Caco-2 (cell line): ENCODE data around the gene ALK. TPM values are rescaled to one million over a fixed set of nuclear protein-coding genes. Genes with fewer than 3 reads are reported as not detected.

ENCODE experiments used
- BruUV-seq: library from RNA; stranded (reverse); fragments of 400-500 nt; replicated peaks from 2 replicates; lab custom pipeline; 2021; lab: Mats Ljungman, UMichigan
- CTCF ChIA-PET: fragments of 300-600 bp; sonication (Branson Sonifier 250); formaldehyde crosslinking; loops from one replicate; lab custom pipeline; 2022; ENCODE audit warnings: antibody characterized with exemption; lab: Charles Lee
- POLR2A ChIA-PET: fragments of 300-600 bp; sonication (Branson Sonifier 250); formaldehyde crosslinking; loops from one replicate; lab custom pipeline; 2022; ENCODE audit warnings: antibody characterized with exemption; lab: Charles Lee
- DNase-seq, 2 experiments: peaks; one replicate each; pipeline versions ENCODE4 v3.0.0 to v3.0.0-alpha.2; 2020 to 2022
- H3K27me3 ChIP-seq: replicated peaks from 2 replicates; pipeline ENCODE4 v1.6.0; 2011; ENCODE audit warnings: low read length; ENCODE audit not compliant: control insufficient read depth, insufficient read depth
- H3K36me3 ChIP-seq: 2 replicates; pipeline ENCODE4 v1.5.1; 2011; ENCODE audit warnings: low read length; ENCODE audit not compliant: control insufficient read depth, insufficient read depth
- H3K4me1 ChIP-seq: fragments of 250-450 bp; sonication (Bioruptor Pico); 2 replicates; pipeline ENCODE4 v1.5.1; 2020; ENCODE audit warnings: mild to moderate bottlenecking
- H3K4me3 ChIP-seq: 2 replicates; pipeline ENCODE4 v1.5.1; 2011; ENCODE audit warnings: low read depth, mild to moderate bottlenecking, control low read depth, low read length
- H3K9me3 ChIP-seq: fragments of 250-450 bp; sonication (Bioruptor Pico); 2 replicates; pipeline ENCODE4 v1.5.1; 2020; ENCODE audit warnings: mild to moderate bottlenecking, moderate library complexity
- H3K27ac Mint-ChIP-seq: one replicate; pipeline ENCODE4 v1.8.0; 2022; ENCODE audit warnings: mixed read lengths; ENCODE audit not compliant: unreplicated experiment
- H3K27me3 Mint-ChIP-seq: one replicate; pipeline ENCODE4 v1.8.0; 2022; ENCODE audit warnings: mixed read lengths; ENCODE audit not compliant: insufficient read depth, unreplicated experiment
- H3K36me3 Mint-ChIP-seq: one replicate; pipeline ENCODE4 v1.8.0; 2022; ENCODE audit warnings: mild to moderate bottlenecking, mixed read lengths; ENCODE audit not compliant: insufficient read depth, unreplicated experiment
- H3K4me1 Mint-ChIP-seq: one replicate; pipeline ENCODE4 v1.8.0; 2022; ENCODE audit warnings: low read depth, mixed read lengths; ENCODE audit not compliant: unreplicated experiment
- H3K4me3 Mint-ChIP-seq: one replicate; pipeline ENCODE4 v1.8.0; 2022; ENCODE audit warnings: mild to moderate bottlenecking, moderate library complexity, mixed read lengths; ENCODE audit not compliant: unreplicated experiment
- H3K9me3 Mint-ChIP-seq: one replicate; pipeline ENCODE4 v1.8.0; 2022; ENCODE audit warnings: mixed read lengths; ENCODE audit not compliant: unreplicated experiment
- CTCF ChIP-seq, 2 experiments: fragments of 200-600 bp in 1 of 2; IDR thresholded peaks; 1 replicate in 1 of 2; 2 replicates in 1 of 2; pipeline versions ENCODE4 v1.5.1 to v1.8.0; 2011 to 2022; ENCODE audit warnings: antibody characterized with exemption in 1 of 2, control low read depth in 1 of 2, inconsistent platforms in 1 of 2, low read depth in 1 of 2, low read length in 1 of 2, mild to moderate bottlenecking in 1 of 2, moderate library complexity in 1 of 2; ENCODE audit not compliant: insufficient read depth in 1 of 2, severe bottlenecking in 1 of 2, unreplicated experiment in 1 of 2
- intact Hi-C: fragments of 100-400 bp; cut with micrococcal nuclease; formaldehyde crosslinking; loops from one replicate; pipeline ENCODE4 v1.10.0; 2022; ENCODE audit not compliant: unreplicated experiment
- total RNA-seq: library from RNA; stranded (reverse); gene quantifications from 2 replicates; pipeline ENCODE4 v1.2.3, GENCODE V29; 2022

The ALK gene
- total RNA-seq, 1 experiment from 2014 or later: 0.11 TPM

GRCh38 chr2:29698216-29698615 lies 223.2 kb downstream of the ALK start:
- ChIA-PET POLR2A (no interaction called here), CTCF (no interaction called here)
- intact Hi-C loops: no loop called here
- H3K4me3 Mint-ChIP-seq: no peak overlapping the region
- H3K4me1 Mint-ChIP-seq: no peaks in the 10 kb centered on the region
- BruUV-seq: no TSS peak
- no peaks in the 10 kb centered on the region for H3K27me3 ChIP-seq
- no peak overlapping the region for H3K4me3 ChIP-seq
- no peaks in the 10 kb centered on the region for H3K4me1 ChIP-seq
- no peak overlapping the region for H3K27ac Mint-ChIP-seq
- no peaks in the 10 kb centered on the region for H3K36me3 Mint-ChIP-seq
- H3K36me3 ChIP-seq: no peaks in the 10 kb centered on the region
- DNase-seq: no peak
- no peak for TF ChIP-seq CTCF (IDR thresholded peaks at IDR 0.05; ENCODE audit: insufficient read depth in 1 of 2, low read depth in 1 of 2, low read length in 1 of 2, severe bottlenecking in 1 of 2, unreplicated experiment in 1 of 2)
- no peaks in the 10 kb centered on the region for H3K9me3 ChIP-seq
- peaks cover 6% of the 10 kb centered on the region for H3K27me3 Mint-ChIP-seq
- no peaks in the 10 kb centered on the region for H3K9me3 Mint-ChIP-seq

GRCh38 chr2:29697715-29698114 lies 223.7 kb downstream of the ALK start:
- H3K4me3 Mint-ChIP-seq: no peak overlapping the region
- POLR2A ChIA-PET: no interaction called here
- no peaks in the 10 kb centered on the region for H3K27me3 ChIP-seq
- no peak for DNase-seq
- H3K9me3 Mint-ChIP-seq: no peaks in the 10 kb centered on the region
- TF ChIP-seq CTCF (IDR thresholded peaks at IDR 0.05; ENCODE audit: insufficient read depth in 1 of 2, low read depth in 1 of 2, low read length in 1 of 2, severe bottlenecking in 1 of 2, unreplicated experiment in 1 of 2): no peak
- H3K27me3 Mint-ChIP-seq: peaks cover 6% of the 10 kb centered on the region
- H3K4me1 Mint-ChIP-seq: no peaks in the 10 kb centered on the region
- H3K9me3 ChIP-seq: no peaks in the 10 kb centered on the region
- no peak overlapping the region for H3K4me3 ChIP-seq
- H3K36me3 Mint-ChIP-seq: no peaks in the 10 kb centered on the region
- H3K27ac Mint-ChIP-seq: no peak overlapping the region
- H3K4me1 ChIP-seq: no peaks in the 10 kb centered on the region
- no TSS peak for BruUV-seq
- intact Hi-C loops: no loop called here
- CTCF ChIA-PET: no interaction called here
- no peaks in the 10 kb centered on the region for H3K36me3 ChIP-seq

GRCh38 chr2:29697181-29697580 lies 224.2 kb downstream of the ALK start:
- H3K27me3 ChIP-seq: no peaks in the 10 kb centered on the region
- ChIA-PET CTCF (no interaction called here), POLR2A (no interaction called here)
- no peak for TF ChIP-seq CTCF (IDR thresholded peaks at IDR 0.05; ENCODE audit: insufficient read depth in 1 of 2, low read depth in 1 of 2, low read length in 1 of 2, severe bottlenecking in 1 of 2, unreplicated experiment in 1 of 2)
- H3K4me1 ChIP-seq: no peaks in the 10 kb centered on the region
- no peaks in the 10 kb centered on the region for H3K9me3 ChIP-seq
- intact Hi-C loops: no loop called here
- no peaks in the 10 kb centered on the region for H3K4me1 Mint-ChIP-seq
- peaks cover 5% of the 10 kb centered on the region for H3K27me3 Mint-ChIP-seq
- H3K36me3 ChIP-seq: no peaks in the 10 kb centered on the region
- H3K27ac Mint-ChIP-seq: no peak overlapping the region
- no peak for DNase-seq
- H3K4me3 ChIP-seq: no peak overlapping the region
- H3K4me3 Mint-ChIP-seq: no peak overlapping the region
- H3K36me3 Mint-ChIP-seq: no peaks in the 10 kb centered on the region
- H3K9me3 Mint-ChIP-seq: no peaks in the 10 kb centered on the region
- no TSS peak for BruUV-seq
